HG02759 (cell line): ENCODE measurements around the gene HOXD8.

Experiments
- ATAC-seq: cut with Tn5 transposase; IDR thresholded peaks from one replicate; pipeline ENCODE4 v1.9.1; 2021; ENCODE audit warnings: mild to moderate bottlenecking, moderate library complexity; ENCODE audit not compliant: unreplicated experiment

The HOXD8 gene

DNA sequence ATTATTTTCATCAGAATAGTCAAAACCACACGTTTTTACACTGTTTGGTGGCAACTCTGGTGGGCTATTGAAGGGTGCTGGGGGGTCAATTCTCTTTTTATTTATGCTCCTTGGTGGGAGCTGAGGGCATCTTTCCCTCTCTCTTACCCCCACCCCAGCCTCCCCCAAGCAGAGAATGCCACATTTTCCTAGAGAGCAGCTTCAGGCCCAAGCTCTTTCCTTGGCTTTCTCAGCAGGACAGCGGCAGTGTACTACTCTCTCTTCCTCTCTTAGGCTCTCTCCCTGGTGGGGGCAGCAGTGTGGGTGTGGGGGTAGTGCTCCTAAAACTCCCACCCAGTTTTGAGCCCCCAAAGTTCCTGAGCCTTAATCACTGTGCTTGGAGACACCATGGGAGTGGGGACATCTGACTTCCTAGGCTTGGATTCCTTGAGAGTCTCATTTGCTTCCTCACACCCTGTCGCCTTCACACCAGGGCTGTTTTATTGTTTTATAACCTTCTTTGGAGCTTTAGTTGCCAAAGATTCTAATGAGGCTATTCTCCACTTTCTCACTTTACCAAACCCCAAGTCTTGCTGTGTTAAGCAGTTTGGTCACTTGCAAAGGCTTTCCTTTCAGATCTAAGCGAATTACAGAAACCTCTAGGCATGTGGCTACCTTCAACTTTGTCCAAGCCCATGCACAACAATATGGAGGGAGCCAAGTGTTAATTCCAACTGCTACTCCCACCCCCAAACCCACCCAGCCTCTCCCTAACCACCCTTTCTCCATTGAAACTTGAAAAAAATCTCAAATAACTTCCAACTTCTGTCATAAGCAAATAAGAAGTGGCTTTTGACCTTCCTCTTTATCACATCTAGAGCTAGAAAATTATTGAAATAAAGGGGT is 15.8 kb downstream of the HOXD8 start:
- ATAC-seq: no peak

DNA sequence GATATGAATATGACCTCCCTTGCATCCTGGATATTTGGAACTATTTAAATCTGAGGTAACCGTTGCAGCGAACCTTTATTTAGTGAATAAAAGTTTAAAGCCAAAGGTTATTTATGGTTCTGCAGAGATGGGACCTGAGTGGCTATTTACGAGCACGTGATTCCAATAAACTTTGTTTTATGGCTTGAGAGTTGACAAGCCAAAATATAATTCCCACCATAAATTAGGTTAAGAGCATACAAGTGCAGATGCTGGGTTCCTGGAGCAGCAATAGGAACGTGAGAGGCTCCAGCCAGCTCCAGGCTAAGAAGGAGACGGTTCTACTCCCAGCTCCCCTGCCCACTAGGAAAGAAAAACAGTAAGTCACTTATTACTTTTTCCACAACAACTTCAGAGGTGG is 16.6 kb downstream of the HOXD8 start:
- no peak for ATAC-seq

DNA sequence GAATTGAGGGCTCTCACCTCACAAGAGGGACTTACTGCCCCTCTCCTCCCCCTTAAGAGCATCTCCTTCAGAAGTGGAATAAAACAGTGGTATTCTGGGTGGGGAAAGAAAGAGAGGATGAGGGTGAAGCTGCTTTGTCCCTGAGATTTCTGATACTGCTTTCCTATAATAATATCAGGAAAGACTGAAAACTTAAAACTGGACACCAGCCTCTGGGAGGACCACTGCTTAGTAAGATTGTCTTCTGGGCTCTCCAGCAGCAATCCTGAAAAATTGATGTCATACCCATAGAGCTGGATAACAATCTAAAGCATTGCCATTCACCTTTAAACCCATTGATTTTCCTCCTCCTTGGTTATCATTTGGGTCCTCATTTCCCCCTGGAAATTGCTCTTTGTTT is 17.1 kb downstream of the HOXD8 start:
- ATAC-seq: no peak

DNA sequence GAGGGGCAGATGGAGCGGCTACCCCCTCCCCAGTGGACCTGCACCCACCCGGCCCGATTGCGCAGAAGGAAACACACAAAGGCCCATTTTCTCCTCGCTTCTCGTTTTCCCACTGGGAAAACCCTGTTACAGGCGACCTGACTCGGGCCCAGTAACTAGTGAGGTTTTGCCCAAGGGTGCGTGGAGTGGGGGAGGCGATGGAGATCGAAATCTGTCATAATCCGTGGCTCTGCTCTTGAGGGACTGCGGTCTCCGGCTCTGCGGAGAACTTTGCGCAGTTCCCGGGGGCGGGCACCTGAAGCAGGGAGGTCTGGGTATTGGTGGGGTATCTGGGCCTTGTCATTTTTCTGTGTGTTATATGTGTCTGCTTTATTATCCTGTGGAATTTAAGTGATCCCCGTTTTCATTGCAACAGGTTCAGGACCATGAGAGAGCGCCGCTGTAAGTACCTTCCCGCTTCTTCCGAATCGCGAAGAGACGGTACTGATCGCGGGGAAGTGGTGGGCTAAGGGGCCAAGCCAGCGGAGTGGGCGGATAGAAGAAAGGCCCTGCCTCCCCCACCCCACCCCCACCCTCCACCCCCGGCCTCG is 17.8 kb downstream of the HOXD8 start:
- no peak for ATAC-seq

DNA sequence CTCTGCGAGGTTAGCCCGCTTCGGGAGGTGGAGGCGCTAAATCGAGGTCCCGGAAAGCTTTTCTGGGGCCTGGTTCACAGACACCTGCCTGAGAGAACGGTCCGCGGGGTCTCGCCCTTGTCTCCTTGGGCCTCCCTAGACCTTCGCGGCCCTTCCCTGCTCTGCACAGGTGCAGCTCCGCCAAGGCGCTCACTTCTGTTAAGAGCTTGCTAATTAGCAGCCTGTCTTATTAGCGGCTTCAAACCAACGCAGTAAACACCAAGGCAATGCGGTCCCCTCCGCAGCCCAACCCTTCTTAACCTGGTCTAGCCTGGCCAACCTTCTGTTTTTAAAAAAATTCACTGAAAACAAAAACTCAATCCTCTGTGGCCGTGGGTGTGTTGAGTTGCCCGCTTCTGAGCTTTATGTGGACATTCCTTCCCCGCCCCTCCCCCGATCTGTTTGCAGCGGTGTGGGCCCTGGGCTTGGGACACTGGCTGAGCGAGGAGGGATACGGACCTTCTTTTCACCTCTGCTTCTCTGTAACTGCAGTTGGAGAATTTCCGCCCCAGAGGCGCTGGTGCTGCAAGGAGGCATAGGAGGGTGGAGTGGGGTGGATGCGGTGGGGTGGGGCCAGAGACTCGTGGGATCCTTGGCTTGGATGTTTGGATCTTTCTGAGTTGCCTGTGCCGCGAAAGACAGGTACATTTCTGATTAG is 18.4 kb downstream of the HOXD8 start:
- no peak for ATAC-seq

DNA sequence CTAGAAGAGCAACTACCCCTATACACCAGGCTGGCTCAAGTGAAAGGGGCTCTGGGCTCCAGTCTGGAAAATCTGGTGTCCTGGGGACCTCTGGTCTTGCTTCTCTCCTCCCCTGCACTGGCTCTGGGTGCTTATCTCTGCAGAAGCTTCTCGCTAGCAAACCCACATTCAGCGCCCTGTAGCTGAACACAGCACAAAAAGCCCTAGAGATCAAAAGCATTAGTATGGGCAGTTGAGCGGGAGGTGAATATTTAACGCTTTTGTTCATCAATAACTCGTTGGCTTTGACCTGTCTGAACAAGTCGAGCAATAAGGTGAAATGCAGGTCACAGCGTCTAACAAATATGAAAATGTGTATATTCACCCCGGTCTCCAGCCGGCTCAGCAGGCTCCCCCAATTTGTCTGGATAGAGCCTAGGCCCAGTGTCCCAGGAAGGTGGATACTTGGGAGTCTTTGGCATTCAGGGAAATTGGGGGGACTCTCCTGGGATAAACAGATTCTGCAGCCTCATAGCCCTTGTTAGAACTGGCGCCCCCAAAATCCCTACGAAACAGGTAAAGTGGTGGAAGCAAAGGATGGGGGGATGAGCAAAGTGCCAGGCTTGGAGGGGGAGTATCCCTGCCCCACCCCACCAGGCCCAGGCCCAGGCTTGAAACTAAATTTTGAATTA is 19.4 kb downstream of the HOXD8 start:
- no peak for ATAC-seq

DNA sequence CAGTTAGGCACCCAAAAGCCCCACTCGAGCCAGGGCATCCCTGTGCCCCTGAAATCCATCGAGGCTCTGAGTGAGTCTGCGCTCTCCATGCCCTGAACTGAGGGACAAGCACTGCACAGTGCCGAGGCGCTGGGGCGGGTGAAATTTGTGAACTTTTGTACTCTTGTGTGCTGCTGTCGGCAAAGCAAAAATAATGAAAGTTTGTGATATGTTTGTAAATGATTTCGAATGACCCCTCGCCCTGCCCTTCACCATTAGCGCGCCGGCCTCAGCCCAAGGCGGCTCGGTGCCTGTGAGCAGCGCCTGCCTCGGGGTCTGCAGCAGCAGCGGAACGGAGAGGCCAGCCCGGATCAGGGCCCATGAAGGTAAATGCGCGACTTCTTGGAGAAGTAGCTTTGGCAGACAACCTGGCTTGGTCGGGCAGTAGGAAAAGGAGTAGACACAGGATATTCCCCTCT is 20.0 kb downstream of the HOXD8 start:
- no peak for ATAC-seq

DNA sequence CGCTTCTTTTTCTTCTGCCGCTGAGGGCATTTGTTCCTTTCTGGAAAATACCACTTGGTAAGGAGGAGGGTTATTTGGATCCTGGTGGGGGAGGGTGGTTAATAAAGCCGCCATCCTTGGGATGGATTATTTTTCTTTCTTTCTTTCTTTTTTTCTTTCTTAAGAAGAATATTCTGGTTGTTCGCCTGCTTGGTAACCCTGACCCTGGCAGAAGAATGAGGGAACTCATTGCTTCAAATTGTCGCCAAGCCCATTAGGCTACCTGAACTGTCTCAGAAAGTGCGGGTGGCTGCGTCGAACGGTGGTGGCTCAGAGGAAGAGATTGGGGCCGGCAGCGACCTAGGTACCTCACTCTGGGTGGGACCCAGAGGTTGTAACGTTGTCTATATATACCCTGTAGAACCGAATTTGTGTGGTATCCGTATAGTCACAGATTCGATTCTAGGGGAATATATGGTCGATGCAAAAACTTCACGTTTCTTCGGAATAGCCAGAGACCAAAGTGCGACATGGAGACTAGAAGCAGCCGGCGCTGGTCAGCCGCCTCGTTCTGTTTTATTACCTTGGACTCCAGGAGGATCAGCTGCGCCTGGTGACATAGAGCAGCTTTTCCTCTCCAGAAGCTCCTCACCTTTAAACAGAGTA is 20.6 kb downstream of the HOXD8 start:
- ATAC-seq: no peak

DNA sequence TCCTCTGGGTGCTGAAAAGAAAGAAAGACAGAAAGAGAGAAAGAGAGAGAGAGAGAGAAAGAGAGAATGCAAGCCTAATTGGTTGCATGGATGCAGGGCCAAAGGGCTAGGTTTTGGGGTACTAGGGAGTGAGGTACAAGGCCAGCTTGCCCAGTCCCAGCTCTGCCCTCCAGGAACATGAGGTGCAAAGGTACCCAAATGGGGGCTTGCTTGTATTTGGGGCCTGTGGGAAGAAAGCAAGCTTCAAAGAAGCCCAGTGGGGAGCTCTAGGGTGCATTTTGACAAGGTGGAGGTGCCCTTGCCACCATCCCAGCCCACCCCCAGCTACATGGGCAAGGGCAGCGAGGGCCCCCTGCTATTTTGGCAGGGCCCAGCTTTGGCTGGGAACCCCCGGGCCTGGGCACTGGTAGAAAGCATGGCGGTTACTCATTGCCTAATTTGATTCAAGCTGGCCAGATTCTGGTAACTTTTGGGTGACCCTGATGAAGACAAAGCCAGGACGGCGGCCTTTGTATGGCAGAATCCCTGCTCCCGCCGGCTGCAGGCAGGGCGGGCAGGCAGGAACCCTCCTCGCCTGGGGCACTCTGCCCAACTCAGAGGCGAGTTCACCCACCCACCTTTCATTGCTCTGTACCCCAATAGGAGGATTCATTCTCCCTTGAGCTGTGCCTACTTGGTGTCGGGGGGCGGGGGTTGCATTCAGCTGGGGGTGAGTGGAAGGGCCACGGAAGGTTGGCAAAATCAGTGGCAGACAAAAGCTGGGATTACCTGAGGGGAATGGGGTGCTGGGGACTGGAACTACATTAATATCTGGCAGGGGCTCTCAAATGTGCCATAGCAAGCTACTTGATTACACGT is 21.3 kb downstream of the HOXD8 start:
- ATAC-seq: no peak

DNA sequence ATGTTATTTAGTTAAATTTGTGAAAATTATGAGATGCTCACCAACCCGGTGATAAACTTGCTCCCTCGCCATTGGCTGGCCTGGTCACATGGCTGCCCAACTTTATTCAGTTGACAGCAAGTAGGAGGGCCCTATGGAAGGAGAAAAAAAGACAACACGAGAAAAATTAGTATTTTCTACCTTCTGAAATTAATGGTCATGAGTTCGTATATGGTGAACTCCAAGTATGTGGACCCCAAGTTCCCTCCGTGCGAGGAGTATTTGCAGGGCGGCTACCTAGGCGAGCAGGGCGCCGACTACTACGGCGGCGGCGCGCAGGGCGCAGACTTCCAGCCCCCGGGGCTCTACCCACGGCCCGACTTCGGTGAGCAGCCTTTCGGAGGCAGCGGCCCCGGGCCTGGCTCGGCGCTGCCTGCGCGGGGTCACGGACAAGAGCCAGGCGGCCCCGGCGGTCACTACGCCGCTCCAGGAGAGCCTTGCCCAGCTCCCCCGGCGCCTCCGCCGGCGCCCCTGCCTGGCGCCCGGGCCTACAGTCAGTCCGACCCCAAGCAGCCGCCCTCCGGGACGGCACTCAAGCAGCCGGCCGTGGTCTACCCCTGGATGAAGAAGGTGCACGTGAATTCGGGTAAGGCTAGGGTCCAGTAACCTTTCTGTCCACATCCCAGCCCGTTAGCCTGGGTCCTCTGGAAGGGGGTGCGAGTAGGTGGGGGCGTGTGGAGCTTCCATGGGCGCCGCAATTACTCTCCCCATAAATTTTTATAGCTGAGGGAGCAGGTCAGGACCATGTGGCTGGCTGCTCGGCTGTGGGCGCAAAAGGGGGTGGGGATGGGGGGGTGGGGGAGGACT is 22.2 kb downstream of the HOXD8 start, which contains the start of gene HOXD4:
Gene HOXD4 (plus strand): TSS at position 109 of the 846 bp plus-strand sequence. CDS start 84 bp downstream, at position 193.
- no peak for ATAC-seq

DNA sequence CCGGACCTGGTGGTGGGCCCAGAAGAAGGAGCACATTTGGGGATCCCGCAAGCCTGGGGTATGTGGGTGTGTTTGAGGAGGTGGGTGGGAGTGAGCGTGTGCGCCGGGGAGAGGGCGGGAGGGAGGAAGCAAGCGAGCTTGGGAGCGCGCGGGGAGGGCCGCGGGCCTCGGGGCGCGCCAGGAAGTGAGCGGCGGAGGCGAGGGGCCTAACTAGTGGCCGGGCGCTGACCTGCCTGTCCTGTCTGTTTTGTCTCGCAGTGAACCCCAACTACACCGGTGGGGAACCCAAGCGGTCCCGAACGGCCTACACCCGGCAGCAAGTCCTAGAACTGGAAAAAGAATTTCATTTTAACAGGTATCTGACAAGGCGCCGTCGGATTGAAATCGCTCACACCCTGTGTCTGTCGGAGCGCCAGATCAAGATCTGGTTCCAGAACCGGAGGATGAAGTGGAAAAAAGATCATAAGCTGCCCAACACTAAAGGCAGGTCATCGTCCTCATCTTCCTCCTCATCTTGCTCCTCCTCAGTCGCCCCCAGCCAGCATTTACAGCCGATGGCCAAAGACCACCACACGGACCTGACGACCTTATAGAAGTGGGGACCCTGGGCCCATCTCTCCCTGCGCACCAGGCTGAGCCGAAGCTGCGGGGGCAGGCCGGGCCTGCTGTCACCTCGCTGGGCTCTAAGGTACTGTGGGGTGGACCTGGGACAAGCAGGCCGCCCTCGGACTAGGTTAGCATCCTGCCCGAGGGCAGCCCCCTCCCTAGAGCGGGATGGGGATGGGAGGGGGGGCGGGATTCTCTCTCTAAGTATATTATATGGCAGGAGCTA is 23.1 kb downstream of the HOXD8 start:
- no peak for ATAC-seq

DNA sequence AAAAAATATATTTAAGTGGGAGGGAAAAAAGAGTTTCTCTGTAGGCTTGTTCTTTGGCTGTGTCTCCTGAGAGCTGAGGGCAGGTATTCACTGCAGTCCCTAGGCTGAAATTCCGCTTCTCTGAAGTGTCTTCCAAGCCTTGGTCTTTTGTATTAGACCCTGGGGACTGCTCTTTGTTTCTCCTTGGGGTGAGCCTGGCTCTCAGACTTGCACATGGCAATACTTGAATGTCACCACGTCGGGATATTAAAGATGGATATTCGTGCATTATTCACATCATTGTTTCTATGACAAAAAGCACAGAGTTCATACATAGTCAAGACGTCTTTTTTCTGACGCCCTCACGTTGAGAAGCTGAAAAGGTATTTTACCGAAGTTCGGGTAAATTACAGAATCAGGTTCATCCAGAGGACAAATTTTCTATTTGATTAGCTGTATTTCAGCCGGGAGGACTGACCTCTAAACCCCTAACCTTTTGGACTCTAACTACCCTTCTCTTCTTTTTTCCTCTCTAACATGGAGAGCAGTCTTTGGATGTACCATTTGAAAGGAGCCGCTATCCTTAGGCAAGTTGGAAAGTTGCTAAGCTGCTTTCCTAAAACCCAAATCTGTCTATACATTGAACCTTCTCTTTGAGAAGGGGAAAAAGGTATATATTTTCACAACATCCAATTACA is 25.2 kb downstream of the HOXD8 start:
- no peak for ATAC-seq

DNA sequence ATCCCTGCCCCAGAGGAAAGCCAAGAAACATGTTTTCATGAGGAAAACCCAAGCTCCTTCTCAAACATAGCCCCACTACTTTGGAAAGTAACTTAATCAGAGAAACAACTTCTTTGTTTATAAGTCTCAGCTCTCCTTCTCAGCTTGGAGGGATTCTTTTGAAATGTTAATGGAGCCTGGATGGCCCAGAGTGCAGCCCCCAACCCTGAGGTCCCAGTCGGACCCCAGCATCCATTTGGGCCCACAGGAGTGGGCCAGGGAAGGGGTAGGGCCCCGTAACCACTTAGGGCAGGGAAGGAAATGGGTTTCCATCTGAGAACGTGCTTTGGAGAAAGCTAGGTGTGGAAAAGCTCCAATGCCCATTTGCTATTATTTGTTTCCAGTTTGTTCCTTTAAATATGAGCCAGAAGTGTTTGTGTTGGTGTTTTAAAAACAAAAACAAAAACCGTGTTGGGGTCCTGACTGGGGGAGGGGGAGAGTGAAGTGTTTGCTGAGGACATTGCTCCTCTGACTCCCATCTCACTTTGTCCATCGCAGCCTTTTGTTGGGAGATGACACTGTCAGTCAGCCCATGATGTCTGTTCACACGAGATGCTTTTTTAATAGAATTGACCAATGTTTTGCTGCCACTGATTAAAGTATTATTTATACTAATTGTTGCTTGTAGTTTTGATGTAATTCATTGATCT is 26.0 kb downstream of the HOXD8 start:
- ATAC-seq: no peak

DNA sequence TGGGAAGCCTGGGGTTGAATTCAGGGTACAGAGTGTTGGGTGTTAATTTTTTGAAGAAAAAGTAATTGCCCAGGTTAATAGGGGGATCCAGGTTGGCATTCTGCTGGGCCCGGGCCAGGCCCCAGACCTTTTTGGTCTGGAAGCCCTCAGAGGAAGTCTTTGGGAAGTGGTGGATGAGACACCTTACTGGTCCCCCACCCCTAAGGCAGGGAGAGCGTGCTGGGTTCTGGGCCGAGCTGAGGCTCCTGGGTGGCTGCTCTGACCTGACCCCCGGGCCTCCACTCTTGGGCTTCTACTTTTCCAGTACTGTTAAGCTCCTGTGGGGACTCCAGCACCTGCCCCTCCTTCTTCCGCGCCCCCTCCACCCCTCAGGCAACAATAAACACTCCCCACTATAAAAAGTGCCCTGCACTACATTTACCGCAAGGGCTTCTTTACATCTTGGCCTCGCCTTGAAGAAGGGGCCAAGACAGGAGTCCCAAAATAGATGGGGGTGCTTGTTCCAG is 26.8 kb downstream of the HOXD8 start:
- ATAC-seq: no peak

DNA sequence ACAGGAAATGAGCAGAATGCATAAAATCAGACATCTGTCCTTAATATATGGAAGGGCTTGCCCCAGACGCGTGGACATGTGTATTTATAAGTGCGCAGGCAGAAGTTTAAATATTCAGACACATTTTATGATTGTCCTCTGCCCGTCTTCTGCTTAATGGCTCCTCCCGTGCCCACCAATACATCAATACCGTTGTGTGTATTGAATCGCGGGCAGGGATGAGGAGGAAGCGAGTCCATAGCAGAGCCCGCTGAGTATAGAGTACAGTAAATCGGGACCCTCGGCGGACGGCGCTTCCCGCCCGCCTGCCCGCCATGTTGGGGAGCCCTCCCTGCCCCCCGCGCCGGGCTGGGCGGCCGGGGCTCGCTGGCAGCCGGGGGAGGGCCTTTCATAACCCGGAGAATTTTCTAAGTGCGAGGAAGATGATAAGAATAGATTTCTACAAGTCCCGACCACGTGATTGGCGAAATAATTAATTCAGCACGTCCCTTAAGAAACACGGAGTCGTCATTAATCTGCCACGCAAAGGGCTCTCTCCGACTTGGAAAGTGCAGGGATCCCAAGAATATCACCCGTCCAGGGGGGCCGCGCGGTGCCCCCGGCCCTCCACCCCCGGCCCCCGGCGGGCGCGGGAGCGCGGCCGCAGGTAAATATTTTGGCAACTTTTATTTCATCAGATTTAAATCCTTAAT is 27.4 kb downstream of the HOXD8 start, which contains the start of gene HOXD3:
Gene HOXD3 (plus strand): TSS at position 501 of the 692 bp plus-strand sequence. CDS start 11,808 bp downstream, outside the sequence.
- no peak for ATAC-seq
